GM12875 (cell line): ENCODE data around the gene REPS2.

Experiments
- H3K4me3 ChIP-seq: one replicate; pipeline ENCODE4 v1.5.1; 2011; ENCODE audit warnings: low read depth, low read length, control low read depth
- TF ChIP-seq, protein P1 (sequence below): IDR thresholded peaks from 2 replicates; pipeline ENCODE4 v1.5.1; 2011; ENCODE audit warnings: low read depth, mild to moderate bottlenecking, control low read depth, inconsistent platforms, low read length, moderate library complexity, borderline replicate concordance; ENCODE audit not compliant: insufficient read depth

Gene REPS2

DNA sequence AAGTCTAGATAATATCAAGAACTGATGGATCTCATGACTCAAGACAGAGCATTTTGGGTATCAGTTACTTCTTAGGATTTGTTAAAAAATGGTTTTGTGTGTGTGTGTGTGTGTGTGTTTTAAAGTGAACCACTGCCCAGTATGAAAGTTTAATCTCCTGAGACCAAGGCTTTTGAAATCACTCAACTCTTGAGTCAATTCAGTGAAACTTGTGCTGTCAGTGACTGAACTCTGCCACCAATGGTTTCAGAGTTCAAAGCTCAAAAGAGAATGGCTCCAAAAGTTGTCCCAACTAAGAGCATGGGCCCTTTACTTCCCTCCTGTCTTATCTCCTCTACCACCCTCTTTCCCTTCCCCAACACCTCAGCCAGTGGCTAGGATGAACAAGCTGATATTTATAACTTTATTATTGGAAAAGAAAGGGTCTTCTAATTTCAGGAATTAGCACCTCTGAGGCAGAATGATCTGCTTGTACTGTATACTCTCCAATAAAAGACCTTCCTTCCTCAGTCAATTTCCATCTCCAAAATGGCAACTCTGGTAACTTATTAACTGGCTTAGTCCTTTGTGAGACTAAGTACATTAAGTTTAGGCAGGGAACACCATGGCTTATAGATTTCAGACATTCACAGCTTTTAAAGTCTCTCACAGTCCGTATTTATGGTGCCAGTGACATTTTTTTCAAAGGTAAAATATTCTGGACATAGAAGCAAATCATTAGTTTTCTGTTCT is 152.2 kb downstream of the REPS2 start:
- no peak overlapping the region for H3K4me3 ChIP-seq
- TF ChIP-seq, protein P1, sequence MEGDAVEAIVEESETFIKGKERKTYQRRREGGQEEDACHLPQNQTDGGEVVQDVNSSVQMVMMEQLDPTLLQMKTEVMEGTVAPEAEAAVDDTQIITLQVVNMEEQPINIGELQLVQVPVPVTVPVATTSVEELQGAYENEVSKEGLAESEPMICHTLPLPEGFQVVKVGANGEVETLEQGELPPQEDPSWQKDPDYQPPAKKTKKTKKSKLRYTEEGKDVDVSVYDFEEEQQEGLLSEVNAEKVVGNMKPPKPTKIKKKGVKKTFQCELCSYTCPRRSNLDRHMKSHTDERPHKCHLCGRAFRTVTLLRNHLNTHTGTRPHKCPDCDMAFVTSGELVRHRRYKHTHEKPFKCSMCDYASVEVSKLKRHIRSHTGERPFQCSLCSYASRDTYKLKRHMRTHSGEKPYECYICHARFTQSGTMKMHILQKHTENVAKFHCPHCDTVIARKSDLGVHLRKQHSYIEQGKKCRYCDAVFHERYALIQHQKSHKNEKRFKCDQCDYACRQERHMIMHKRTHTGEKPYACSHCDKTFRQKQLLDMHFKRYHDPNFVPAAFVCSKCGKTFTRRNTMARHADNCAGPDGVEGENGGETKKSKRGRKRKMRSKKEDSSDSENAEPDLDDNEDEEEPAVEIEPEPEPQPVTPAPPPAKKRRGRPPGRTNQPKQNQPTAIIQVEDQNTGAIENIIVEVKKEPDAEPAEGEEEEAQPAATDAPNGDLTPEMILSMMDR = no peak

DNA sequence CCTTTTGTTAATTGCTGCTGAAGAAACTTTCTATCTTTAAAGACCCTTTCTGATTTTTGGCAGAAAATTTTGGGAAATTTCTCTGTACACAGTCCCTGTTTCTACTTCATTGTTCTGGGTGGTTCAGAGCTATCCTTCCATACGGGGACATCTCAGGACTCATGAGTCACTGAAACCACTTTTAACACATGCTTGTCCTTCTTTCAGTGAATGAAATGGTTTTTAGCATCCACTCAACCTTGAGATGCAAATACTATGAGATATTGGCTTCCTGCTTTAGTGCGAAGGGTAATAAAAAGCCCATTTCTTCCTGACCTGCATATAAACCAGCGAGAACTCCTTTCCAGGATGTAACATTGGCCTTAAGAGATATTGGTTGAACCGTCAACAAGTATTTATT is 158.0 kb downstream of the REPS2 start:
- H3K4me3 ChIP-seq = no peak overlapping the region
- TF ChIP-seq, protein P1 = no peak

DNA sequence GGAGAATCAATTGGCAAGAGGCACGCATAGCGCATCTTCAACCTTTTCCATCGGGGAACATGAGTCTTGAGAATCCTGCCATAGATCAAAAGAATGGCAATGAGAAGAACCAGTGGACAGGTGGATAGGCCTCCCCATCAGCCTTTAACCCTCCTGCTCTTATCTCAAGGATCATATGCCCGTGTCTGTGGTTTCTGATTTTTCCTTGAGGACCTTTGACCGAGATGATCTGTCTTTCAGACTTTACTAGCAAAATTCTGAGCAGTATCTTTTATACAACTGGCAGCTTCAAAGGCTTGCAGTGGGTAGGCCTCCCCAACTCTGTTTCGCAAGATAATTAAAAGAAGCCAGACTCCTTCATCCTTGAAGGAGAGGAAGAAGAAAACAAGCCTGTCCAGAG is 174.4 kb downstream of the REPS2 start:
- TF ChIP-seq, protein P1 = no peak
- H3K4me3 ChIP-seq = no peak overlapping the region

DNA sequence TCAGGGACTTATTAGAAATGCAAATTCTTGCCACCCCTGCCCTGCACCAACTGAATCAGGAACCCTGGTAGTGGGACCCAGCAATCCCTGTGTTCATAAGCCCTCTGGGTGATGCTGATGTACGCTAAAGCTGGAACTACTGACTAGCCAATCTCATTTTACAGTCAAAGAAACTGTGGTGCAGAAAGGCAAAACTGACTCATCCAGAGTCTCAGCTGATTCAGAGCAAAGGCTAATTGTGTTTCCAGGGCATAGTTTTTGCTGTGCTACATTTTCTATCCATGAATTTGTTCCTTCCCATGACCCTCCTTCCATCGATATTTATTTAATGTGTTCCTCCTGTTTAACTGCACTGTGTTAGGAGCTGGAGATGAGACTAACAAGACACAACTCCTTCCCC is 207.5 kb downstream of the REPS2 start:
- no peak overlapping the region for H3K4me3 ChIP-seq
- TF ChIP-seq, protein P1 = no peak

DNA sequence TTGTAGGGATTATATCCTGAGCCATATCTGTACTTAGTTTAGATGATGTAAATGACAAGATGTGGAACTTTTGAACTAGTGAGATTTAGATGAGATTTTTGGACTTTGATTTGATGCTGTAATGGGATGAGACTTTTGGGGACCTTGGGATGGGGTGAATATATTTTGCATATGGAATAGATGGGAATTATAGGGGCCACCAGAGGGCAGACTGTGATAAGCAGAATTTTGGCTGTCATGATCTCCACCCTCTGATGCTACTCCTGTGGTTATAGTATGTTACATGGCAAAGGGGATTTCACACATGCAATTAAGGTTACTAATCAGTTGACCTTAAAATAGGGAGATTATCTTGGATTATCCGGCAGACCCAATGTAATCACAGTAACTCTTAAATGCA is 214.5 kb downstream of the REPS2 start:
- TF ChIP-seq, protein P1 = no peak
- no peak overlapping the region for H3K4me3 ChIP-seq

DNA sequence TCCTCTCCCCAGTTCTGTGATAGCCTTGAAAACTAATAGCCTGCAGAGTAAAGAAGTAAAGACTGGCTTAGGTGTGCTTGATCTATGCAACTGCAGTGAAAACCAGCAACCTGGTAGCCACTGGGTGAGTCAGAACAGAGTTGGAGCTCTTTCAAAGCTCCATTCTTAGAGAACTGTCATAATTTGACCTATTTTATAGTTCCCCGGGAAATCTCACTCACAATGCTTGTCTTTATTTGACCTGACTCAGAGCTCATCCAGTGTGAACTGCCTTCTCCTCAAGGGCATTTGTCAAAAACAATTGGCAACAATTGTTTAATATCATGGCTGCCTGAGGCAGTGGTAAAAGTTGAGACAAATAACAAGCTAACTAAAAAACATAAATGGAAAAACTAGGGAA is 215.5 kb downstream of the REPS2 start:
- no peak overlapping the region for H3K4me3 ChIP-seq
- TF ChIP-seq, protein P1 = no peak

DNA sequence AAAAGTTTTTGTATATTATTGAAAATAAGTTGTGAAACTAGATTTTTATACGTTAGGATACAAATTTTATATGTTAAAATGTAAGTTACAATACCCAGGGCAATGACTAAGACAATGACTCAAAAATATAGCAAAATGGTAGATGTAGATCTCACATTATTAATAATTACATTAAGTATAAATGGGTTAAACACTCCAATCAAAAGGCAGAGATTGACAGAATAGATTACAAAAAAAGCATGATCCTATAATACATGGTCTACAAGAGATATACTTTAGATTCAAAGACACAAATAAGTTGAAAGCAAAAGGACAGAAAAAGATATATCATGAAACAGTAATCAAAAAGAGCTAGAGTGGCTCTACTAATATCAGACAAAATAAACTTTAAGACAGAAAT is 217.6 kb downstream of the REPS2 start:
- no peak overlapping the region for H3K4me3 ChIP-seq
- TF ChIP-seq, protein P1 = no peak
